Measurements from ENCODE around the gene DUSP2. TPM values are rescaled to one million over a fixed set of nuclear protein-coding genes. Genes with fewer than 3 reads are reported as not detected.
"Not testable (repeated sequence)": the region's sequence is repeated elsewhere in the genome, so short reads cannot be mapped to it uniquely, and the experiment has no call there.

The DUSP2 gene
- total RNA-seq, 1 experiment from 2014 or later, result 4.9 TPM

DNA sequence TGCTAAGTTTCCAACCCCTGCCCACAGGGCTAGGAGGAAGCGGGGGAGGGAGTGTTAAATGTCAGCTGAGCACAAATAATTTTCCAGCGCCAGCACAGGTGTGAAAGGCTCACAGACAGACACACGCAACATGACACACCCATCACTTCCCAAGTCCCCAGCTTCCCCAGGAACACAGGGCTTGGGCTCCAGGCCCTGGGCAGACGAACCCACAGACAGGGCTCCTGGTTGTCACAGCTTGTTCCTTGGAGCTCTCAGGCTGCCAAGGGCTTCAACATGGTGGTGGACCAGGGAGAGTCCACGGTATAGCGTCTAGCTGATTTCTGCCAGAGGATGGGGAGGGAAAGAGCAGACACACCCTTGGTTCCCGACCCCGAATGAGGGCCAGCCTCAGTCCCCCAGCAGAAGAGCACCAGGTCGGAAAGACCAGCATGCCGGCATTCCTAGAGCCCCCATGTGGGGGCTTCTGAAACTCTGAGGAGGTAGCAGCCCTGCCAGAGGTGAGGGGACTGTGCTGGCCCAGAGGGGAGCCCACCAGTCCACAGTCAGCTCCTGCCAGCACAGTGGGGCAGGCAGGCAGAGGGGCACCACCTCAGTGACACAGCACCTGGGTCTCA is 1.9 kb downstream of the DUSP2 start:
- in situ Hi-C loops (cut with HindIII; ENCODE audit: low pct_unique_long_range_greater_than_20kb, low sequenced_read_pairs), result no loop called here
- intact Hi-C loops (cut with micrococcal nuclease; ENCODE audit: unreplicated experiment), result no loop called here
- Histone ChIP-seq H3K27ac (ENCODE audit: low read length) (no peak overlapping the region), H3K27me3 (ENCODE audit: control insufficient read depth, insufficient read depth, low read length) (no peaks in the 10 kb centered on the region), H3K4me1 (ENCODE audit: control insufficient read depth, insufficient read depth, low read length) (peaks cover 28% of the 10 kb centered on the region), H3K4me3 (ENCODE audit: low read depth in 2 of 2, low read length in 2 of 2) (peak overlapping the region in 1 of 2 experiments; percentile 46; a peak in 1 of 4 replicates), H3K36me3 (ENCODE audit: control insufficient read depth, insufficient read depth, low read length) (no peaks in the 10 kb centered on the region), H3K9me3 (ENCODE audit: control insufficient read depth, insufficient read depth, low read depth, low read length) (no peaks in the 10 kb centered on the region)
- POLR2A ChIA-PET, result no interaction called here
- DNase-seq (ENCODE audit: low read depth, low spot score), result no peak
- TF ChIP-seq SIN3A (IDR thresholded peaks at IDR 0.05; ENCODE audit: borderline replicate concordance, insufficient read depth, low read depth, low read length), result no peak
- no peak for TF ChIP-seq REST (IDR thresholded peaks at IDR 0.05; ENCODE audit: insufficient read depth in 1 of 2, low read depth in 2 of 2, low read length in 1 of 2)
- TF ChIP-seq TCF7L2 (IDR thresholded peaks at IDR 0.05; ENCODE audit: low read depth, low read length), result no peak
- TF ChIP-seq, protein P1, sequence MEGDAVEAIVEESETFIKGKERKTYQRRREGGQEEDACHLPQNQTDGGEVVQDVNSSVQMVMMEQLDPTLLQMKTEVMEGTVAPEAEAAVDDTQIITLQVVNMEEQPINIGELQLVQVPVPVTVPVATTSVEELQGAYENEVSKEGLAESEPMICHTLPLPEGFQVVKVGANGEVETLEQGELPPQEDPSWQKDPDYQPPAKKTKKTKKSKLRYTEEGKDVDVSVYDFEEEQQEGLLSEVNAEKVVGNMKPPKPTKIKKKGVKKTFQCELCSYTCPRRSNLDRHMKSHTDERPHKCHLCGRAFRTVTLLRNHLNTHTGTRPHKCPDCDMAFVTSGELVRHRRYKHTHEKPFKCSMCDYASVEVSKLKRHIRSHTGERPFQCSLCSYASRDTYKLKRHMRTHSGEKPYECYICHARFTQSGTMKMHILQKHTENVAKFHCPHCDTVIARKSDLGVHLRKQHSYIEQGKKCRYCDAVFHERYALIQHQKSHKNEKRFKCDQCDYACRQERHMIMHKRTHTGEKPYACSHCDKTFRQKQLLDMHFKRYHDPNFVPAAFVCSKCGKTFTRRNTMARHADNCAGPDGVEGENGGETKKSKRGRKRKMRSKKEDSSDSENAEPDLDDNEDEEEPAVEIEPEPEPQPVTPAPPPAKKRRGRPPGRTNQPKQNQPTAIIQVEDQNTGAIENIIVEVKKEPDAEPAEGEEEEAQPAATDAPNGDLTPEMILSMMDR (IDR thresholded peaks at IDR 0.05), result no peak
- TF ChIP-seq POLR2AphosphoS5 (IDR thresholded peaks at IDR 0.05; ENCODE audit: low read depth, low read length), result no peak
- BruUV-seq (replicated peaks), result no TSS peak
- CTCF ChIA-PET, result interaction anchor here (0.6 to 1.1 kb wide), 2 partner anchors 11 to 151 kb away, joined by 3 read pairs; no protein-coding TSS in a partner anchor
- no peak for ATAC-seq

DNA sequence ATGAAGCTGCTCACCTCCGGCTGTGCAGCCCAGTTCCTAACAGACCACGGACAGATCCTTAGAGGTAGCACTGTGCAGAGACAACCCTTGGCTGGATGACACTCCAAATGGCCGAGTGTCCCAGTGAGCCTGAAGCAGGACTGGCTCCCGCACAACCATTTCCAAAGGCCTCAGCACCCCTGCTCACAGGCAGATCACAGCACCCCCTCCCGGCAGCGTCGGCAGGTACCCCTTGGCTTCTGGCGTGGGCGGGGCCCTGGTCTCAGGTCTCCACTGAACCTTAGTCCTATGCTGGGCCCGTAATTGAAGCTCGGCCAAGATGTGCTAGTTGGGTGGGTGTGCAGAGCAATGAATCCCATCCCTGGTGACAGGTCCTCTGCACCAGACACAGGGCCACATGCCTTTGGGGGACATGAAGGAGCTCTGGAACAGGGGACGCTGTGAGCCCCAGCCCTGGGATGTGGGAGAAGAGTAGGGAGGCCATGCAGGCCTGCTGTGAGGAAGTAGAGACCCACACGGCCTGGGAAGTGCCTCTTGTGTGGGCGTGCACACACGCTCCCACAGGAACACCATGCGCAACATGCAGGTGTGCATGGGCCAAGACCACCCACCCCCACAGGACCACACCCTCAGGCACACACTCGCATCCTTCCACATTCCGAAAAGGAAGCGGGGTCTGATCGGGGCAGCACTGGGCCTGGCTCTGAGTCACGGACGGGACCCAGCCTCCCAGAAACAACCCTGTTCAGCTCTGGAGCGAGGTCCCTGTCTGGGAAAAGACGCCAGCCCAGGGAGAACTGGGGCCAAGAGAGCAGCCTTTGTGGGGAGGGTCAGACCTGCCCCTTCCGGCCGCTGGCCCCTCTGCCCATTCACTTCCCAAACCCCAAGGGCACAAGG is 2.8 kb downstream of the DUSP2 start:
- ATAC-seq, result no peak
- POLR2A ChIA-PET, result no interaction called here
- H3K9me3 ChIP-seq (ENCODE audit: control insufficient read depth, insufficient read depth, low read depth, low read length), result no peaks in the 10 kb centered on the region
- H3K4me1 ChIP-seq (ENCODE audit: control insufficient read depth, insufficient read depth, low read length), result peaks cover 19% of the 10 kb centered on the region
- TF ChIP-seq TCF7L2 (IDR thresholded peaks at IDR 0.05; ENCODE audit: low read depth, low read length), result no peak
- TF ChIP-seq SIN3A (IDR thresholded peaks at IDR 0.05; ENCODE audit: borderline replicate concordance, insufficient read depth, low read depth, low read length), result no peak
- TF ChIP-seq POLR2AphosphoS5 (IDR thresholded peaks at IDR 0.05; ENCODE audit: low read depth, low read length), result no peak
- TF ChIP-seq, protein P1 (IDR thresholded peaks at IDR 0.05), result no peak; the same call in 1 of the 2 replicates
- TF ChIP-seq REST (IDR thresholded peaks at IDR 0.05; ENCODE audit: insufficient read depth in 1 of 2, low read depth in 2 of 2, low read length in 1 of 2), result no peak
- in situ Hi-C loops (cut with HindIII; ENCODE audit: low pct_unique_long_range_greater_than_20kb, low sequenced_read_pairs), result no loop called here
- no peaks in the 10 kb centered on the region for H3K27me3 ChIP-seq (ENCODE audit: control insufficient read depth, insufficient read depth, low read length)
- no peak overlapping the region for H3K4me3 ChIP-seq (ENCODE audit: low read depth in 2 of 2, low read length in 2 of 2)
- intact Hi-C loops (cut with micrococcal nuclease; ENCODE audit: unreplicated experiment), result no loop called here
- DNase-seq (ENCODE audit: low read depth, low spot score), result no peak
- CTCF ChIA-PET, result interaction anchor here (0.5 to 1.1 kb wide), 3 partner anchors 11 to 150 kb away, joined by 3 to 4 read pairs (median 3); no protein-coding TSS in a partner anchor
- no peaks in the 10 kb centered on the region for H3K36me3 ChIP-seq (ENCODE audit: control insufficient read depth, insufficient read depth, low read length)
- no peak overlapping the region for H3K27ac ChIP-seq (ENCODE audit: low read length)
- BruUV-seq (replicated peaks), result no TSS peak

- CTCF ChIA-PET; POLR2A ChIA-PET; H3K27ac ChIP-seq (ENCODE audit: low read length); H3K36me3 ChIP-seq (ENCODE audit: control insufficient read depth, insufficient read depth, low read length); intact Hi-C loops (cut with micrococcal nuclease; ENCODE audit: unreplicated experiment); BruUV-seq (replicated peaks); ATAC-seq; in situ Hi-C loops (cut with HindIII; ENCODE audit: low pct_unique_long_range_greater_than_20kb, low sequenced_read_pairs); H3K9me3 ChIP-seq (ENCODE audit: control insufficient read depth, insufficient read depth, low read depth, low read length); DNase-seq (ENCODE audit: low read depth, low spot score); H3K27me3 ChIP-seq (ENCODE audit: control insufficient read depth, insufficient read depth, low read length); H3K4me3 ChIP-seq (ENCODE audit: low read depth in 2 of 2, low read length in 2 of 2): not testable (repeated sequence)
- H3K4me1 ChIP-seq (ENCODE audit: control insufficient read depth, insufficient read depth, low read length), result peaks cover 11% of the 10 kb centered on the region
These were observed 3.6 kb downstream of the DUSP2 start for GRCh38 chr2:96141624-96141967.

All from Panc1 (cell line).